Parietal lobe (tissue), 2 donors: ENCODE data around the gene NAA38. TPM values are rescaled to one million over a fixed set of nuclear protein-coding genes. Genes with fewer than 3 reads are reported as not detected.

Experiments used
- small RNA-seq: library from RNA; depleted of rRNA; stranded (forward); fragments of <200 nt; gene quantifications from one replicate; pipeline ENCODE3, GENCODE V24; 2014; ENCODE audit warnings: low replicate concordance
- total RNA-seq: library from RNA; depleted of rRNA; stranded (reverse); fragments of >200 nt; gene quantifications from one replicate; pipeline ENCODE4 v1.2.3, GENCODE V29; 2014

NAA38 gene, protein sequence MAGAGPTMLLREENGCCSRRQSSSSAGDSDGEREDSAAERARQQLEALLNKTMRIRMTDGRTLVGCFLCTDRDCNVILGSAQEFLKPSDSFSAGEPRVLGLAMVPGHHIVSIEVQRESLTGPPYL
- 24.1 TPM for total RNA-seq

DNA sequence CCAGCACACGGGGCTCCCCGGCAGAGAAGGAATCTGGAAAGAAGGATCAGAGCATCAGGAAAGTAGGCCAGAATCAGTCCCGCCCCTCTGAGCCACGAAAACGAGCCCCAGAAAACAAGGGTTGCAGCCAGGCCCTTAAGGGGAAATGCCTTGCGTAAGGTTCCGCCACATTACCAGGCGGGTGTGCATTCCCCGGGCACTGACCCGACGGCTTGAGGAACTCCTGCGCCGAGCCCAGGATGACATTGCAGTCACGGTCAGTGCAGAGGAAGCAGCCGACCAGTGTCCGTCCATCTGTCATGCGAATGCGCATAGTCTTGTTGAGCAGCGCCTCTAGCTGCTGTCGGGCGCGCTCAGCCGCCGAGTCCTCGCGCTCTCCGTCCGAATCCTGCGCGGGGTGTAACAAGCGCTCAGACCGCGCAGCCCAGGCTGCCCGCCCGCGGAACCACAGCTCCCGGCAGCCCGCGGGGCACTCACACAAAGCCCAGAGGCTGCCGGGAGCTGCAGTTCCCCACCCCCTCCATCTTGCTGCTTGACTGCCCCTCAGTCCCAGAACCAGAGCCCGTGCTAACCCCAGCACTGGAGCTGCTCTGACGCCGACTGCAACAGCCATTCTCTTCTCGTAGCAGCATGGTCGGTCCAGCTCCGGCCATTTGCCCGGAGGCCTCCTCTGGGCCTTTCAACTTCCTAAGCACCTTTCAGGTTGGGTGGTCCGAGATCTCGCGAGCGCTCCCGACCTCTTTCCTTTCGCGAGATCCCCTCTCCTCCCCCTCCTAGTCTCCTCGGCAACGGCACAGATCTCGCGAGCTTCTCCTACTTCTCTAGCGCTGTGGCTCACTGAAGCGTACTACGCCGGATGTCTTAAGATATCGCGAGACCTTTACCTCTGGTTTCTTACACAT lies at the start of gene NAA38:
Gene NAA38 (minus strand): TSS at position 749 of the 902 bp plus-strand sequence. CDS start 96 bp downstream, at position 653.

GRCh38 chr17:7888184-7888920 lies 31.0 kb upstream of the NAA38 start, which contains the start of gene CHD3:
Gene CHD3, plus strand, starts transcription at chr17:7888789. Its CDS starts 212 bp downstream, at chr17:7889001.

GRCh38 chr17:7857713-7858521 lies 558 bp upstream of the NAA38 start, which contains the start of gene CYB5D1:
Gene CYB5D1, plus strand, starts transcription at chr17:7858003. Its CDS starts 132 bp downstream, at chr17:7858135.

GRCh38 chr17:7854851-7855659 lies 2.3 kb downstream of the NAA38 start, which contains the start of gene TMEM88:
Gene TMEM88, plus strand, starts transcription at chr17:7855066. Its CDS starts 9 bp downstream, at chr17:7855075.

GRCh38 chr17:7833795-7834541 lies 23.4 kb downstream of the NAA38 start, which contains the start of gene KDM6B:
Gene KDM6B, plus strand, starts transcription at chr17:7834217. Its CDS starts 11,338 bp downstream, at chr17:7845555.

Small RNA genes within 50 kb of the gene (small RNA-seq; reads per million reads assigned to genes)
- gene SCARNA21, result 2.9 reads per million, percentile 84 among the genes with 10 or more reads in this experiment

Other genes with a start within 250 kb of the NAA38 start
- 52.9 TPM for gene FXR2, start 242.7 kb downstream of the NAA38 start, total RNA-seq
- 32.2 TPM for gene SAT2, start 229.7 kb downstream of the NAA38 start, total RNA-seq
- gene SHBG, start 227.4 kb downstream of the NAA38 start, total RNA-seq, result not detected
- gene ATP1B2, start 206.6 kb downstream of the NAA38 start, total RNA-seq, result 16.6 TPM
- gene TP53, start 170.1 kb downstream of the NAA38 start, total RNA-seq, result 15.3 TPM
- 11.6 TPM for gene WRAP53, start 169.1 kb downstream of the NAA38 start, total RNA-seq
- 19.7 TPM for gene EFNB3, start 152.4 kb downstream of the NAA38 start, total RNA-seq
- gene DNAH2, start 139.8 kb downstream of the NAA38 start, total RNA-seq, result 2.2 TPM
- gene KDM6B, start 23.3 kb downstream of the NAA38 start, total RNA-seq, result 33.5 TPM
- 1.9 TPM for gene TMEM88, start 2.5 kb downstream of the NAA38 start, total RNA-seq
- gene CYB5D1, start 444 bp upstream of the NAA38 start, total RNA-seq, result 18.2 TPM
- 496 TPM for gene CHD3, start 31.2 kb upstream of the NAA38 start, total RNA-seq
- 7.5 TPM for gene RNF227, start 58.7 kb upstream of the NAA38 start, total RNA-seq
- 7.5 TPM for gene KCNAB3, start 72.3 kb upstream of the NAA38 start, total RNA-seq
- 32.2 TPM for gene TRAPPC1, start 74.4 kb upstream of the NAA38 start, total RNA-seq
- gene CNTROB, start 74.6 kb upstream of the NAA38 start, total RNA-seq, result 46.0 TPM
- not detected for gene GUCY2D, start 145.1 kb upstream of the NAA38 start, total RNA-seq
- gene ALOX15B, start 181.5 kb upstream of the NAA38 start, total RNA-seq, result not detected
- gene ALOX12B, start 230.2 kb upstream of the NAA38 start, total RNA-seq, result 0.63 TPM